OCI-LY7 (cell line): Measurements from ENCODE around the gene BRMS1. TPM values are rescaled to one million over a fixed set of nuclear protein-coding genes. Genes with fewer than 3 reads are reported as not detected.

Experiments used
- BruUV-seq: library from RNA; stranded (reverse); fragments of 400-500 nt; replicated peaks from 2 replicates; lab custom pipeline; 2021; lab: Mats Ljungman, UMichigan
- CTCF ChIA-PET: fragments of 300-600 bp; sonication (Branson Sonifier 250); formaldehyde crosslinking; loops from one replicate; lab custom pipeline; 2022; ENCODE audit warnings: antibody characterized with exemption; ENCODE audit not compliant: unreplicated experiment; lab: Charles Lee
- POLR2A ChIA-PET: fragments of 300-600 bp; sonication (Branson Sonifier 250); formaldehyde crosslinking; loops from one replicate; lab custom pipeline; 2022; ENCODE audit warnings: antibody characterized with exemption; lab: Charles Lee
- DNase-seq: peaks from one replicate; pipeline ENCODE4 v3.0.0-alpha.2; 2015; ENCODE audit warnings: low spot score
- H2AFZ ChIP-seq: fragments of 200-600 bp; sonication (generic), shearing (Covaris generic); 2 replicates; pipeline ENCODE4 v1.6.1; 2014; ENCODE audit warnings: mild to moderate bottlenecking, antibody characterized with exemption, low read length, moderate library complexity
- H3K27ac ChIP-seq: fragments of 200-600 bp; sonication (generic); 2 replicates; pipeline ENCODE4 v1.5.1; 2014; ENCODE audit warnings: mixed run types, low read depth, mild to moderate bottlenecking, moderate library complexity, low read length, inconsistent platforms; ENCODE audit not compliant: poor library complexity, severe bottlenecking
- H3K36me3 ChIP-seq: fragments of 200-600 bp; sonication (generic); 2 replicates; pipeline ENCODE4 v1.6.1; 2014; ENCODE audit warnings: mild to moderate bottlenecking, antibody characterized with exemption, low read length, moderate library complexity, mixed read lengths; ENCODE audit not compliant: insufficient read depth
- H3K4me1 ChIP-seq: fragments of 200-600 bp; sonication (generic); 2 replicates; pipeline ENCODE4 v1.5.1; 2014; ENCODE audit warnings: mild to moderate bottlenecking, low read length; ENCODE audit not compliant: insufficient read depth, poor library complexity, severe bottlenecking
- H3K4me2 ChIP-seq: fragments of 200-600 bp; sonication (generic); 2 replicates; pipeline ENCODE4 v1.6.1; 2014; ENCODE audit warnings: mild to moderate bottlenecking, low read length
- H3K4me3 ChIP-seq: fragments of 200-600 bp; sonication (generic); 2 replicates; pipeline ENCODE4 v1.5.1; 2014; ENCODE audit warnings: mild to moderate bottlenecking, low read depth, low read length; ENCODE audit not compliant: poor library complexity, severe bottlenecking
- H3K79me2 ChIP-seq: fragments of 200-600 bp; sonication (generic); 2 replicates; pipeline ENCODE4 v1.6.1; 2016; ENCODE audit warnings: low read depth, mild to moderate bottlenecking, low read length, moderate library complexity, mixed read lengths; ENCODE audit not compliant: insufficient read depth
- H3K9me2 ChIP-seq: fragments of 200-600 bp; sonication (generic); 2 replicates; pipeline ENCODE4 v1.6.1; 2016; ENCODE audit warnings: mild to moderate bottlenecking, low read length, mixed read lengths; ENCODE audit not compliant: insufficient read depth
- H3K9me3 ChIP-seq: fragments of 200-600 bp; sonication (generic); 2 replicates; pipeline ENCODE4 v1.6.1; 2014; ENCODE audit warnings: mild to moderate bottlenecking, mixed run types, low read length, mixed read lengths
- H4K20me1 ChIP-seq: fragments of 200-600 bp; sonication (generic); 2 replicates; pipeline ENCODE4 v1.6.1; 2014; ENCODE audit warnings: mild to moderate bottlenecking, antibody characterized with exemption, low read length, moderate library complexity, mixed read lengths; ENCODE audit not compliant: insufficient read depth
- CTCF ChIP-seq: fragments of 200-600 bp; sonication (generic); conservative IDR thresholded peaks from 2 replicates; pipeline ENCODE4 v1.5.1; 2014; ENCODE audit warnings: mild to moderate bottlenecking, antibody characterized with exemption, low read length, moderate library complexity, mixed read lengths
- EZH2phosphoT487 ChIP-seq: fragments of 200-600 bp; sonication (generic); IDR thresholded peaks from 2 replicates; pipeline ENCODE4 v1.6.1; 2018; ENCODE audit warnings: low read depth, borderline replicate concordance, mild to moderate bottlenecking, mixed run types, antibody characterized with exemption, low read length, moderate library complexity, mixed read lengths
- intact Hi-C: fragments of 100-400 bp; cut with micrococcal nuclease; formaldehyde crosslinking; loops from one replicate; pipeline ENCODE4 v1.10.0; 2022; ENCODE audit not compliant: unreplicated experiment
- total RNA-seq, 2 experiments: library from RNA; depleted of rRNA in 1 of 2; stranded (reverse); fragments of >200 nt in 1 of 2; shearing (Covaris generic) in 1 of 2; gene quantifications; 2 replicates each; pipeline ENCODE4 v1.2.3, GENCODE V29; 2014 to 2022

The BRMS1 gene
- total RNA-seq, 2 experiments from 2014 or later = 43.1 to 43.8 TPM

DNA sequence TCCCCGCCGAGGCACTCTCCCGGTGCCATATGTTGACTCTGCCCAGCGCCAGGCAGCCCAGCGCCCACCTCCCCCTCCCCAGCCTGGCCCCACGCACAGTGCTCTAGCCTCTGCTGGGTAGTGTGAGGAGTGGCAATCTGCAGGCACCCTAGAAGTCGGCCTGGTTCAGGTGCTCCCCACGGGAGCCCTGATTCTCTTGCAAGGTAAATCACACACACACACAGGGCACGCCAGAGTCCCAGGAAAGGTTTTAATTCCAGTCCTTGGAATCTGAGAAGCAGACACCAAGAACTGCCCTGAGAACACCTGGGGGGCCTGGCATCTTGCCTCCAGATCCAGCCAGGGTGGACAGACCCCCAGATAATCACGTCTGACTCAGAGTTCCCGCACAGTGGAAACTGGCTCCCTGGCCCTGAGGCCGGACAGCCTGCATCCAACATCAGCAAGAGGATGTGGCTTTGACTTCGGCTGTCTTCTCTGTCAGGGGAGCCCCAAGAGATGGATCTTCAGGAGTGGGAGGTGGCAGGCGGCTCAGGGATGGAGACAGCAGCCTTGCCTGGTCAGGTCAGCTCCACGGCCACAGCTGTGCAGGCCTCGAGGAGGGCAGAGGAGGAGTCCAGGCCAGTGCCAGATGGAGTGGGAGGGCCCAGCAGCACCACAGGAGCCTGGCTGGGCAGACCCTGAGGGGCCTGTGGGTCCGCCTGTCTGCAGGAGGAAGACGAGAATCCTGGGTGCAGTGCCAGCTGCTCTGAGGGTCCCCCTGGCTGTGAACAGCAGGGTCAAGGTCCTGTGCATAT lies 7.6 kb downstream of the BRMS1 start:
- Histone ChIP-seq H2AFZ (no peak overlapping the region), H3K27ac (no peak overlapping the region), H4K20me1 (no peaks in the 10 kb centered on the region), H3K9me3 (no peaks in the 10 kb centered on the region), H3K4me1 (peaks cover 14% of the 10 kb centered on the region), H3K4me2 (0 out of 2 replicates have a peak overlapping the region, but pooled peaks have one; percentile 2), H3K9me2 (no peaks in the 10 kb centered on the region), H3K4me3 (no peak overlapping the region), H3K36me3 (peaks cover 51% of the 10 kb centered on the region), H3K79me2 (no peaks in the 10 kb centered on the region)
- DNase-seq = no peak
- TSS peak; percentile 80 for BruUV-seq
- POLR2A ChIA-PET = no interaction called here
- TF ChIP-seq EZH2phosphoT487 = no peak
- no peak for TF ChIP-seq CTCF
- CTCF ChIA-PET = interaction anchor here (0.5 kb wide), 1 partner anchor 8 kb away, joined by 3 read pairs; no protein-coding TSS in a partner anchor
- intact Hi-C loops = no loop called here

DNA sequence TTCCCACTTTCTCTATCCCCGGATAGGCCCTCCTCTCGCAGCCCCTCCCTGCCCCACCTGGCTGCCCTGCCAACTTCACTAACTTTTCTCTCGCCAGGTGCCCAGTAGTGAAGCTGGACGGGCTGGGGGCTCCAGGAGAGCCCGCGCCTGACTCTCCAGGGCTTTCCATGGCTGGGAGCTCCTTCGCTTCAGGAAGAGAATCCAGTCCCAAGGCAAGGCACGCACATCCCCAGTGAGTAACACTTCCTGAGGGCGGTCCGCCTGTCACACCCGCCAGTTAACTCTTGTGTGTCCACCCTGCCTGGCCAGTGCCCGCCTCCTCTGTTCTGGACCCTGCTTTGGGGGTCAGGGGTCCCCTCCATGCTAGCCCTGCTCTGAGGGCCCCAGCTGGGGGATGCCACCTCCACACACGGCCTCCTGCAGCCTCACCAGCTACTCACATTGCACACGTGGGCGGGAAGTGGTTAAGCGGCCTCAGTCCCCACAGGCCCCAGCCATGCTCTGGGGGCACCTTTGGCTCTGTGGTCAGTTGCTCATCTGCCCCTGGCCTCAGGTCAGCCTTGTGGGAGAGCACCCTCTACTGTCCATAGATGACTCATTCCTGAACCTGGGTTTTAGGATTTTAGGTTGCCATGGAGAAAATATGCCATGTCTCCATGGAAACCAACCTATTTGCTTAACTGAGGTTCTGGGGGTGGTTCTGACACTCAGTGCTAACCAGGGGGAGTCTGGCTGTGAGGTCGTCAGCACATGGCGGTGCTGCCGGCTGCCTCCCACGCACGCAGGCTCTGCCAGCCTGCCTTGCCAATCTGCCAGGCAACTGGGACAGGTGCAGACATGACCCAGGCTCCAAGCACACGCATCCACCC lies 8.4 kb downstream of the BRMS1 start, which contains the start of gene RIN1:
TSS of gene RIN1 (minus strand) at position 201 of the 869 bp plus-strand sequence. CDS start at position 169, 32 bp downstream.
- no peak for TF ChIP-seq EZH2phosphoT487
- TF ChIP-seq CTCF = peak; percentile 61
- no peaks in the 10 kb centered on the region for H4K20me1 ChIP-seq
- ChIA-PET CTCF (interaction anchor here (0.6 kb wide), 1 partner anchor 24 kb away, joined by 3 read pairs; no protein-coding TSS in a partner anchor), POLR2A (no interaction called here)
- peaks cover 14% of the 10 kb centered on the region for H3K4me1 ChIP-seq
- intact Hi-C loops = no loop called here
- H3K36me3 ChIP-seq = peaks cover 49% of the 10 kb centered on the region
- no peaks in the 10 kb centered on the region for H3K79me2 ChIP-seq
- H3K27ac ChIP-seq = no peak within 1 kb of the TSS
- no TSS peak for BruUV-seq
- H2AFZ ChIP-seq = no peak within 1 kb of the TSS
- DNase-seq = peak; percentile 39
- H3K4me2 ChIP-seq = peak within 1 kb of the TSS; percentile 2; the same call in 1 of the 2 replicates
- no peaks in the 10 kb centered on the region for H3K9me2 ChIP-seq
- H3K4me3 ChIP-seq = no peak within 1 kb of the TSS
- H3K9me3 ChIP-seq = no peaks in the 10 kb centered on the region
